GM18502 (cell line): ENCODE results near the gene PEX5.

Experiments used
- ATAC-seq: cut with Tn5 transposase; IDR thresholded peaks from one replicate; pipeline ENCODE4 v1.9.1; 2021; ENCODE audit warnings: mild to moderate bottlenecking; ENCODE audit not compliant: unreplicated experiment, poor library complexity

Gene PEX5

DNA sequence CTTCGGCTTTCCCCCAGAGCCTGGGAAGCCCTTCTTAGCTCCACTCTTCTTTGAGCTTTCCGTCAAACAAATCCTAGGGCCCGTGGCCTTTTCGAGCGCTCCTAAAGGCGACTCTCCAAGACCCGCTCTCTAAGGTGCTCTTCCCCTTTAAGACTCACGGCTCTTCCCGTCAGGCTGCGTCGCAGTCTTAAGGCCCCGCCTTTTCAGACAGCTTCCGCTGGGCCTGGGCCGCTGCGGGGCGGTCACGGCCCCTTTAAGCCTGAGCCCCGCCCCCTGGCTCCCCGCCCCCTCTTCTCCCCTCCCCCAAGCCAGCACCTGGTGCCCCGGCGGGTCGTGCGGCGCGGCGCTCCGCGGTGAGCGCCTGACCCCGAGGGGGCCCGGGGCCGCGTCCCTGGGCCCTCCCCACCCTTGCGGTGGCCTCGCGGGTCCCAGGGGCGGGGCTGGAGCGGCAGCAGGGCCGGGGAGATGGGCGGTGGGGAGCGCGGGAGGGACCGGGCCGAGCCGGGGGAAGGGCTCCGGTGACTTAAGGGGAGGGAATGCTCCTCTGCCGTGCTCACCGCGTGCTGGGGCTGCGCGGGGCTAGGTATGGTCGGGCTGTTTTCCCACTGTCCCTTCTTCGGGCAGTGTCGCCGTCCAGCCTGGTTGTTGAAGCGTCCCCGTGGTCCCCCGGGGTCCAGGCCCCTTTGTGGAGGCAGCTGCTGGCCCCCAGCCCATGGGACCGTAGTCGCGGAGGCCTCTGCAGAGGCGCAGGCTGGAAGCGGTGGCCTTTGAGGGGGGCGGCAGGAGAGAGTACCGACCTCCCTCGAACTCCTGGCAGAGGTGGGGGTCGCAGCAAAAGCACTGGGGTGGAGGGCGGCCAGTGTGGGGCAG is at the start of gene PEX5:
Gene PEX5 (plus strand): TSS at position 289 of the 870 bp plus-strand sequence. CDS start 692 bp downstream, outside the sequence.
- peak; percentile 93 for ATAC-seq

DNA sequence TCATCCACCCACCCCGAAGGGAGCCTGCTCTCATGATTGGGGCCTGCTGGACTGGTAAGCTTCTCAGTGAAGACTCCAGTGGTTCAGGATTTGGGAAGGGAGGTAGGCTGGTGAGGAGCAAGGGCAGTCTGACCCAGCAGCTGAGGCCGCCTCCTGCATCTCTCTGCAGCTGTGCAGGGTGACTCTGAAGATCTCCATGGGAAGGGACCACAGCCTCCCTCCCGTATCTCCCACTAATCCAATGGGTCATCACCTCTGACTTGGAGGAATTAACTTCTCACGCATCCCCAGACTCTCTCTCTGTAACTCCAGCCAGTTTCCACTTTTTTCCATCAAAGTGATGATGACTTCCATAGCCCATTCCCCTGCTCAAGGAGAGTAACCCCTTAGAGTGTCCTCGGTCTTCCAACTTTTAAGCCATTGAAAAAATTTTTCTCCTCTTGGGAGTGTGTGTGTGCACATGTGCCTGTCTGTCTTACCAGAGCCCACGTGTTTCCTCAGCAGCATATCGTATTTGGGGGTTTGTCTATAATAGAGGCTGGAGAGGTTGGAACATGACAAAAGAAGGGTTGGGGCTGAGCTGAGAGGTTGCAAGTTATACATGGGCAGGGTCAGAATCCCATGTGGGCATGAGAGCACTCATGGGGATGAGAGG is 48.0 kb upstream of the PEX5 start:
- ATAC-seq, result no peak

GRCh38 chr12:7142056-7142644 is 47.3 kb upstream of the PEX5 start:
- ATAC-seq, result no peak

DNA sequence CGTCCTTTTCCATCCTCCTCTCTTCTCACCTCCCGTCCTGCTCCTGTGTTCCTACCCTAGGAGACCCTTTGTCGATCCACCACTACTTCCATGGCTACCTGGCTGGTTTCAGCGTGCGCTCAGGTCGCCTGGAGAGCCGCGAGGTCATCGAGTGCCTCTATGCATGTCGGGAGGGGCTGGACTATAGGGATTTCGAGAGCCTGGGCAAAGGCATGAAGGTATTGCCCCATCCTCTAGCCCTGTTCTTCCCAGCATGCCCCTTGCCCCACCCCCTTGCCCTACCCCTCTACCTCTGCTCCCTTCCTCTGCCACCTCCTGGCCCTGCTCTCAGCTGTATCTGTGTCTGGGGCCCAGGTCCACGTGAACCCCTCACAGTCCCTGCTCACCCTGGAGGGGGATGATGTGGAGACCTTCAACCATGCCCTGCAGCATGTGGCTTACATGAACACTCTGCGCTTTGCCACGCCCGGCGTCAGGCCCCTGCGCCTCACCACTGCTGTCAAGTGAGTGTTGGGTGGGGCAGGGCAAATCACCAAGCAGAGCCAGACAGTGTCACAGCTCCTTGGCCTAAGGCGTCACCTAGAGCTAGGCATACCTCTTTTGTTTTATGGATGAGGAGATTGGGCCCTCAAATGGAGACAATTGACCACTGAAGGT is 46.5 kb upstream of the PEX5 start:
- ATAC-seq, result no peak

DNA sequence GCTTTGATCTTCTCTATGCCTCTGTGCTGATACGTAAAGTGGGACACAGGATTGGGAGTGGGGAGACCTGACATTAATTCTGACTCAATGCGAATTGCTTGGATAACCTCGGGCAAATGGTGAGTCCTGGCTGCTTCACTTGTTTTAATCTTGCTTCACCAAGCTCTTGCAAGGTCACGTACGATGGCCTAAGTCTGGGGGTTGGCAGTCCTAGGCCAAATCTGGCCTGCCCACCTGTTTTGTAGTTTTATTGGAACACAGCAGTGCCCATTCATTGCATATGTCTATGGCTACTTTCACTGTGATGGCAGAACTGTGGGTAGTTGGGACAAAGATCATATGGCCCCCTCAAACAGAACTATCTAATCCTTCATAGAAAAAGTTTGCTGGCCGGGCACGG is 45.9 kb upstream of the PEX5 start:
- ATAC-seq, result no peak

GRCh38 chr12:7144414-7145120 is 44.9 kb upstream of the PEX5 start:
- no peak for ATAC-seq

DNA sequence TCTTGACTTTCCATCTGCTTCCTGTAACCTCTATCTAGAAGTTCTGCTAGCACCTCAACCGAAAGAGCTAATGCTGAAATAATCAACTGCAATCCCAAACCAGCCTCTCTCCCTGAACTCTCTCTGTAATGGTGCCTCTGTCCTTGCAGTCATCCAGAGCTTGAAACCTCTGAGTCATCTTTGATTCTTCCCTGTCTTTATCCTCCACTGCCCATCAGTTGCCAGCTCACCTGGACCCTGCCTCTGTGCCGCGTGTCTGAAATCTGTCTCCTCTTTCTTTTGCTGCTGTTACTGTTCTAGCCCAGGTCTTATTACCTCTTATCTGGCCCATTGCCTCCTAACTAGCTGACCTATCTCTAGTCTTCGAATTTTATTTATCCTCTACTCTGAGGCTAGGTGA is 43.8 kb upstream of the PEX5 start:
- ATAC-seq, result no peak

- no peak for ATAC-seq
Observed at GRCh38 chr12:7146228-7146627, 43.3 kb upstream of the PEX5 start.

DNA sequence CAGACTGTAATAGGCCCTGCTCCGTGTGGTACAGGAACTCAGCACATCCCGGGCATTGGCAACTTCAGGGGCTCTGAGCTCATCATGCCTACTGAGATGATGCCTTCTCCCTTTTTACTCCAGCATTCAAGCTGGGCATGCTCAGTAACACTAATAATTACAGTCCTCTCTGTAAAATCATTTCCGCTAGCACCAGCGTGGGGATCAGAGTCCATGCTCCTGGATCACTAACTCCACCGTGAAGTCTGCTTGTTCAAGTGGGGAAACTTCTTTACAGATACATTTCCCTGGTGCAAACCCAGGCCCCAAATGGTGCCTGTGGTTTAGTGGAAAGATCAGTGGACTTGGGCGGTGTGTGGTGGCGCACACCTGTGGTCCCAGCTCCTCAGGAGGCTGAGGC is 42.6 kb upstream of the PEX5 start:
- ATAC-seq, result no peak

DNA sequence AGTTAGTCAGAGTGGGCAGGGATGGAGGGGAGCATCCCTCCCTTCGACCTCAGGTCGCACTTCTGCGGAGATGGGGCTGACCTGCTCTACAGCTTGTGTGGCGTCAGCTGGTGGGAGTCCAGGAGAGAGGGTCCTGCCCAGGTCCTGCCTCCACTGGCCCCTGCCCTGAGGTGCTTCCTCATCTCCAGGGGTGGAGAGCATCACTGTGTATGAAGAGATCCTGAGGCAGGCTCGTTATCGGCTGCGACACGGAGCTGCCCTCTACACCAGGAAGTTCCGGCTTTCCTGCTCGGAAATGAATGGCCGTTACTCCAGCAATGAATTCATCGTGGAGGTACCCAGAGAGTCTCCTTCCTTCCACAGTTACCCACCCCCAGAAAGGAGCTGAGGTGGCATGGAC is 39.1 kb upstream of the PEX5 start:
- no peak for ATAC-seq

DNA sequence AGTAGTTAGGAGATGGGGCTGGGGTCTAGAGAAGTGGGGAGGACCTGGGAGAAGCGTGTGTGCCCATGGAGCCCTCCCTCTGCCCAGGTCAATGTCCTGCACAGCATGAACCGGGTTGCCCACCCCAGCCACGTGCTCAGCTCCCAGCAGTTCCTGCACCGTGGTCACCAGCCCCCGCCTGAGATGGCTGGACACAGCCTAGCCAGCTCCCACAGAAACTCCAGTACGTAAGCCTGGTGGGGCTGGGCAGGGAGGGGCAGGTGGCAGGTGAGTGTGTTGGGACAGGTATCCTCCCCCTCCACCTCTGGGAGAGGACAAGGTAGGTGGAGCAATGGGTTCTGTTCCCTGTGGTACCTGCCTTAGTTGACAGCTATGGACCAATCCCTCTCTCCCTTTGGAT is 38.6 kb upstream of the PEX5 start:
- no peak for ATAC-seq

GRCh38 chr12:7151532-7151931 is 38.0 kb upstream of the PEX5 start:
- no peak for ATAC-seq

DNA sequence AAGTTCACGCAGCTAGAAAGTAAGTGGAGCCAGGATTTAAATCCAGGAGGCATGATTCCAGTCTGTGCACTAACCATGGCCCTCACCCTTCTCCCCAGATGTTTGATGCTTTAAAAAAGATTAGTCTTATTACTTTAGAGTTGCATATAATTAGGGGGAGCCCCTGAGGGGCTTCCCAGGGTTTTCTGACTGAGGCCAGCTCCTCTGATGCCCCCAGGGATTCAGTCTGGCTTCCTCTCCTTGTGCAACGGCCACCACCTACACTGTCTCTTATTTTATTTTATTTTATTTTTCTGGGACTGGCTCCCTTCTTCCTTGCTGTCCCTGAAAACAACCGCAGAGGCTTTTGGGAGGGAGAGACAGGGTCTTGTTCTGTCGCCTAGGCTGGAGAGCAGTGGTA is 36.7 kb upstream of the PEX5 start:
- ATAC-seq, result no peak

GRCh38 chr12:7154042-7154441 is 35.4 kb upstream of the PEX5 start:
- no peak for ATAC-seq

DNA sequence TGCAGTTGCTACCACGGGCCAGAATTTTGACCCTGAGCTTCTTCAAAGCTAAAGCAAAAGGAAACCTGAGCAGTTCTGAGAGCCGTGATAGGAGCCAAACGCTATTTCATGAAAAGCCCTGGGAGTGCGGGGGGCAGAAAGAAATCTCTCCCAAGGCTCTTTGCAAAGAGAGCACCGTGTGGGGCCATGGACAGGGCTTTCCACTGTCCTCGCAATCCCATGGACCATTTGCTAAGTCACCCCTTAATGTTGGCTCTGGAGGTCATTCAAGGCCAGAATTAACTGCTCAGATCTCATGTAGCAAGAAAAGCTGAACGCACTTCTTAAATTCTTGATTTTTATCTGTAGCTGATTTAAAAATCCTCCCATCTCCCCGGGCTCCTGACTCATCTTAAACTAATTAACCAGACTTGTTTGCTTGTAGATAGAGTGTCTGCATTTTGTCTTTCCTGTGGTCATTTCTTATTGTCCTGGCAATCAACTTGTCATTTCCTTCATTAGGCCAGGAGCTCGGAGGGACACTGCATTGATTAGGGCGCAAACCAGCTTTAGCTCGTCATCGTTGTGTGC is 34.5 kb upstream of the PEX5 start:
- ATAC-seq, result no peak

DNA sequence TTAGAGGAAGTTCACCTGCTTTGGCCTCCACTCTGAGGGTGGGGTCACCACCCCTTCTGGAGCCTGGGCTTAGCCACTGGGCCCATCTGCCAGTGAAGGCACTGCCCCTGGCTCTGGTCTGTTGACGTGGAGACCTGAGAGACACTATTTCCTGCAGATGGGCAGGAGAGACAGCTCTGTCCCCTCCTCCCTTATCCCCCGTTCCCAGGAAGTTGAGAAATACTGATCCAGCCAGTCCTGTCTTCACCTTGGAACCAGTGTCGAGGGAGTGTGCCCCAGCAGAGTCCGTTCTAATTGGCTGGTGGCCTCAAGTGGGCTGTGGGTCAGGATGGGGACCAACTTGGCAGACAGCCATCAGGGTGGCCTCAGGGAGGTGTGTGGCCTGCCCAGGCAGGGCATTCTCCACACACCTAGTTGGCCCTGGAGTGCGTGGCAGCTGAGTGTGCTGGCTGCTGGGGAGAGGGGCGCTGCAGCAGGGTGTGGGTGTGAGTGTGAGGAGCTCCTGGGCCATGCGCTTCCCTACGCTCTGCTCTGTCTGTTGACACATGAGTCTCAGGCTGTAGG is 33.9 kb upstream of the PEX5 start:
- no peak for ATAC-seq

GRCh38 chr12:7156259-7157197 is 33.0 kb upstream of the PEX5 start:
- no peak for ATAC-seq

DNA sequence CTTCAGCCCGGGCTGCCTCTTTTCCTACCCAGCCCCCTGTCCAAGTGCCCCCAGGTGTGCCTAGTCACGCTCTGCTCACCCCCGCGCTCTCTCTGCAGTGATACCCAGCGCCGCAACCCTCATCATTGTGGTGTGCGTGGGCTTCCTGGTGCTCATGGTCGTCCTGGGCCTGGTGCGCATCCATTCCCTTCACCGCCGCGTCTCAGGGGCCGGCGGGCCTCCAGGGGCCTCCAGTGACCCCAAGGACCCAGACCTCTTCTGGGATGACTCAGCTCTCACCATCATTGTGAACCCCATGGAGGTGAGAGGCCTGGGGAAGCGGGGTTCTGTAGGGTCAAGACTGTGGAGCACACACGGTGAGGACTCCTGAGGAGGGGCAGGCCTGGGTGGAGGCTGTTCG is 32.1 kb upstream of the PEX5 start:
- no peak for ATAC-seq
